ENCODE measurements around the gene MROH2A. TPM values are rescaled to one million over a fixed set of nuclear protein-coding genes. Genes with fewer than 3 reads are reported as not detected.

The MROH2A gene
- total RNA-seq, 3 donors from 2014 or later (not counting 1 experiment from before 2014, with no cell fraction given), result not detected

- H3K4me1 ChIP-seq (ENCODE audit: control insufficient read depth, insufficient read depth, low read length), result no peaks in the 10 kb centered on the region
- H3K27ac Mint-ChIP-seq, result no peak overlapping the region
- DNase-seq, result no peak
- H3K36me3 ChIP-seq (ENCODE audit: control insufficient read depth, insufficient read depth, low read length), result no peaks in the 10 kb centered on the region
- peaks cover 22 to 55% of the 10 kb centered on the region in 2 donors for H3K27me3 Mint-ChIP-seq (ENCODE audit: low read depth in 2 of 2)
- H3K4me1 Mint-ChIP-seq, result no peaks in the 10 kb centered on the region
- WGBS (ENCODE audit: insufficient coverage), result 91% methylated on average over 16 of the region's 16 CpGs
- peaks cover 4% of the 10 kb centered on the region for H3K27me3 ChIP-seq (ENCODE audit: control insufficient read depth, insufficient read depth, low read length)
- peaks cover 0 to 3% of the 10 kb centered on the region in 2 donors for H3K9me3 Mint-ChIP-seq
- H3K9me3 ChIP-seq (ENCODE audit: control insufficient read depth, insufficient read depth, low read length), result peaks cover 3% of the 10 kb centered on the region
- TF ChIP-seq CTCF (IDR thresholded peaks at IDR 0.05), result no peak
- no peak overlapping the region for H3K4me3 ChIP-seq (ENCODE audit: low read length)
- H3K27ac ChIP-seq (ENCODE audit: low read length), result no peak overlapping the region
- H3K4me3 Mint-ChIP-seq, result no peak overlapping the region
- intact Hi-C loops (cut with micrococcal nuclease), result no loop called here
- ATAC-seq, result no peak
- no peaks in the 10 kb centered on the region for H3K36me3 Mint-ChIP-seq
These were observed 6.0 kb upstream of the MROH2A start for GRCh38 chr2:233772153-233772552.

- H3K4me1 Mint-ChIP-seq, result no peaks in the 10 kb centered on the region
- no peak overlapping the region for H3K4me3 Mint-ChIP-seq
- H3K36me3 Mint-ChIP-seq, result no peaks in the 10 kb centered on the region
- intact Hi-C loops (cut with micrococcal nuclease), result no loop called here
- H3K27me3 Mint-ChIP-seq (ENCODE audit: low read depth in 2 of 2), result peaks cover 19 to 55% of the 10 kb centered on the region in 2 donors
- H3K4me3 ChIP-seq (ENCODE audit: low read length), result no peak overlapping the region
- no peak for ATAC-seq
- no peaks in the 10 kb centered on the region for H3K4me1 ChIP-seq (ENCODE audit: control insufficient read depth, insufficient read depth, low read length)
- WGBS (ENCODE audit: insufficient coverage), result 78% methylated on average over 5 of the region's 5 CpGs
- H3K9me3 Mint-ChIP-seq, result peaks cover 0 to 3% of the 10 kb centered on the region in 2 donors
- no peak for TF ChIP-seq CTCF (IDR thresholded peaks at IDR 0.05)
- no peaks in the 10 kb centered on the region for H3K36me3 ChIP-seq (ENCODE audit: control insufficient read depth, insufficient read depth, low read length)
- H3K27ac Mint-ChIP-seq, result no peak overlapping the region
- peaks cover 3% of the 10 kb centered on the region for H3K9me3 ChIP-seq (ENCODE audit: control insufficient read depth, insufficient read depth, low read length)
- H3K27ac ChIP-seq (ENCODE audit: low read length), result no peak overlapping the region
- no peak for DNase-seq
- H3K27me3 ChIP-seq (ENCODE audit: control insufficient read depth, insufficient read depth, low read length), result peaks cover 1% of the 10 kb centered on the region
These were observed 5.5 kb upstream of the MROH2A start for GRCh38 chr2:233772583-233772982.

- Histone ChIP-seq H3K27me3 (ENCODE audit: control insufficient read depth, insufficient read depth, low read length) (no peaks in the 10 kb centered on the region), H3K9me3 (ENCODE audit: control insufficient read depth, insufficient read depth, low read length) (peaks cover 3% of the 10 kb centered on the region), H3K36me3 (ENCODE audit: control insufficient read depth, insufficient read depth, low read length) (no peaks in the 10 kb centered on the region), H3K4me1 (ENCODE audit: control insufficient read depth, insufficient read depth, low read length) (no peaks in the 10 kb centered on the region), H3K27ac (ENCODE audit: low read length) (no peak overlapping the region), H3K4me3 (ENCODE audit: low read length) (no peak overlapping the region)
- WGBS (ENCODE audit: insufficient coverage), result 92% methylated on average over 5 of the region's 5 CpGs
- Mint-ChIP-seq H3K4me3 (no peak overlapping the region), H3K4me1 (no peaks in the 10 kb centered on the region), H3K36me3 (no peaks in the 10 kb centered on the region), H3K27ac (no peak overlapping the region), H3K27me3 (ENCODE audit: low read depth in 2 of 2) (peaks cover 20 to 48% of the 10 kb centered on the region in 2 donors), H3K9me3 (peaks cover 0 to 3% of the 10 kb centered on the region in 2 donors)
- no peak for TF ChIP-seq CTCF (IDR thresholded peaks at IDR 0.05)
- intact Hi-C loops (cut with micrococcal nuclease), result no loop called here
- DNase-seq (no peak), ATAC-seq (no peak)
These were observed 4.3 kb upstream of the MROH2A start for GRCh38 chr2:233773854-233774253.

- peaks cover 21 to 50% of the 10 kb centered on the region in 2 donors for H3K27me3 Mint-ChIP-seq (ENCODE audit: low read depth in 2 of 2)
These were observed 2.7 kb upstream of the MROH2A start for GRCh38 chr2:233775414-233775813.

More at GRCh38 chr2:233775414-233775813, 2.7 kb upstream of the MROH2A start:
- TF ChIP-seq CTCF (IDR thresholded peaks at IDR 0.05), result no peak
- intact Hi-C loops (cut with micrococcal nuclease), result no loop called here
- H3K4me3 ChIP-seq (ENCODE audit: low read length), result no peak overlapping the region
- H3K36me3 ChIP-seq (ENCODE audit: control insufficient read depth, insufficient read depth, low read length), result no peaks in the 10 kb centered on the region
- no peak overlapping the region for H3K4me3 Mint-ChIP-seq
- WGBS (ENCODE audit: insufficient coverage), result 91% methylated on average over 5 of the region's 6 CpGs
- H3K27me3 ChIP-seq (ENCODE audit: control insufficient read depth, insufficient read depth, low read length), result no peaks in the 10 kb centered on the region
- H3K9me3 Mint-ChIP-seq, result peaks cover 0 to 3% of the 10 kb centered on the region in 2 donors
- no peak for ATAC-seq
- peaks cover 3% of the 10 kb centered on the region for H3K9me3 ChIP-seq (ENCODE audit: control insufficient read depth, insufficient read depth, low read length)
- DNase-seq, result no peak
- no peaks in the 10 kb centered on the region for H3K4me1 ChIP-seq (ENCODE audit: control insufficient read depth, insufficient read depth, low read length)
- no peaks in the 10 kb centered on the region for H3K36me3 Mint-ChIP-seq
- no peaks in the 10 kb centered on the region for H3K4me1 Mint-ChIP-seq
- H3K27ac Mint-ChIP-seq, result no peak overlapping the region
- H3K27ac ChIP-seq (ENCODE audit: low read length), result no peak overlapping the region
